CD8-positive, alpha-beta memory T cell (primary cell): ENCODE data around the gene OTUD5. TPM values are rescaled to one million over a fixed set of nuclear protein-coding genes. Genes with fewer than 3 reads are reported as not detected.

Experiments used
- CTCF ChIA-PET: fragments of 350-600 bp; sonication (Branson Sonifier 250); formaldehyde crosslinking; loops from one replicate; lab custom pipeline; 2021; ENCODE audit warnings: antibody characterized with exemption; lab: Charles Lee
- POLR2A ChIA-PET: fragments of 350-600 bp; sonication (Branson Sonifier 250); formaldehyde crosslinking; loops from one replicate; lab custom pipeline; 2021; ENCODE audit warnings: antibody characterized with exemption; lab: Charles Lee
- DNase-seq, 5 donors: peaks; one replicate each; pipeline versions ENCODE4 v3.0.0 to v3.0.0-alpha.2; 2020 to 2022; ENCODE audit warnings: mixed read lengths in 1 of 5
- H3K27ac ChIP-seq: one replicate; pipeline ENCODE4 v1.7.0; 2013; ENCODE audit warnings: low read depth, mild to moderate bottlenecking, low read length, moderate library complexity
- H3K27me3 ChIP-seq: 2 replicates; pipeline ENCODE4 v1.7.0; 2013; ENCODE audit warnings: low read length, mild to moderate bottlenecking; ENCODE audit not compliant: insufficient read depth, poor library complexity, severe bottlenecking
- H3K36me3 ChIP-seq: 2 replicates; pipeline ENCODE4 v1.7.0; 2013; ENCODE audit warnings: mild to moderate bottlenecking, low read length, moderate library complexity; ENCODE audit not compliant: insufficient read depth
- H3K4me1 ChIP-seq: 2 replicates; pipeline ENCODE4 v1.7.0; 2013; ENCODE audit warnings: mild to moderate bottlenecking, low read length, moderate library complexity; ENCODE audit not compliant: insufficient read depth
- H3K4me3 ChIP-seq: 2 replicates; pipeline ENCODE4 v1.7.0; 2013; ENCODE audit warnings: mild to moderate bottlenecking, low read length
- H3K9me3 ChIP-seq: 2 replicates; pipeline ENCODE4 v1.7.0; 2013; ENCODE audit warnings: mild to moderate bottlenecking, low read length
- H3K27ac Mint-ChIP-seq, 8 donors: one replicate each; pipeline ENCODE4 v1.8.0; 2020 to 2021; ENCODE audit warnings: mixed read lengths in 8 of 8, mild to moderate bottlenecking in 6 of 8, inconsistent platforms in 3 of 8, moderate library complexity in 3 of 8
- H3K27me3 Mint-ChIP-seq, 2 donors: one replicate each; pipeline ENCODE4 v1.8.0; 2020 to 2021; ENCODE audit warnings: mixed read lengths in 2 of 2, mild to moderate bottlenecking in 1 of 2, moderate library complexity in 1 of 2
- H3K36me3 Mint-ChIP-seq, 3 donors: one replicate each; pipeline ENCODE4 v1.8.0; 2020 to 2021; ENCODE audit warnings: mixed read lengths in 3 of 3, inconsistent platforms in 1 of 3, mild to moderate bottlenecking in 1 of 3
- H3K4me1 Mint-ChIP-seq, 3 donors: one replicate each; pipeline ENCODE4 v1.8.0; 2020 to 2021; ENCODE audit warnings: mixed read lengths in 3 of 3, inconsistent platforms in 1 of 3, mild to moderate bottlenecking in 1 of 3
- H3K4me3 Mint-ChIP-seq, 7 donors: one replicate each; pipeline ENCODE4 v1.8.0; 2020 to 2021; ENCODE audit warnings: mixed read lengths in 7 of 7, mild to moderate bottlenecking in 6 of 7, moderate library complexity in 4 of 7, inconsistent platforms in 2 of 7
- H3K9me3 Mint-ChIP-seq, 5 donors: one replicate each; pipeline ENCODE4 v1.8.0; 2020 to 2022; ENCODE audit warnings: mixed read lengths in 5 of 5, mild to moderate bottlenecking in 3 of 5, moderate library complexity in 2 of 5, inconsistent platforms in 1 of 5
- polyA plus RNA-seq: library from polyadenylated mRNA; unstranded; fragments of 300-500 nt; fragmentation: Illumina TruSeq; gene quantifications from one replicate; pipeline ENCODE4 v1.2.3, GENCODE V29; 2021
- total RNA-seq, 2 experiments: library from RNA; stranded (reverse); gene quantifications; one replicate each; pipeline ENCODE4 v1.2.3, GENCODE V29; 2021

OTUD5 gene
- total and polyA plus RNA-seq, 3 experiments from 2014 or later = 47.5 to 69.1 (median 67.3) TPM

DNA sequence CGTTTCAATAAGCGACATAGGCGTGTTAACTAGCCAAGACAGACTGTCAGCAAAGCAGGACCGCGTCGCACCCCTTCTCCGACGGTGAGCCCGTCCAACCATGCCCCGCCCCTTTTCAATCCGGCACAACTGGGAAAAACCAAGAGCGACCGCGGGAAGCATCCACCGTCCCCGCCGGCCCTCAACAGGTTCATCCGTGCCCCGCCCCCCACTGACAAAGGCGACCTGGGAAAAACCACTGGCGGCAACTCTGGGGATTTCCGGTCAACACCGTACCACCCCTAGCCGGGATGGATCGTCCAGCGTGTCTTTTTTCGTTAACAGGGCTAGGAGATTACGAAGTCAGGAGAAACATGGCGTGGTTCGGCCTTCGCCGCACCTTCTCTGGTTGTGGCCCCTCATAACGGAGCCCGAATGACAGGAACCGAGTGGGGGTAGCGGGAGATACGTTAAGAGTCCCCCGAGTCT lies 60.2 kb downstream of the OTUD5 start:
- H3K4me3 ChIP-seq = peak overlapping the region; percentile 91
- Mint-ChIP-seq H3K36me3 (peaks cover 0 to 48% (median 3%) of the 10 kb centered on the region in 3 donors), H3K9me3 (no peaks in the 10 kb centered on the region), H3K4me3 (peak overlapping the region; percentile 84 to 96 (median 89)), H3K27ac (peak overlapping the region; percentile 90 to 99 (median 95)), H3K4me1 (peaks cover 18 to 38% (median 27%) of the 10 kb centered on the region in 3 donors), H3K27me3 (peaks cover 0 to 2% of the 10 kb centered on the region in 2 donors)
- no peaks in the 10 kb centered on the region for H3K27me3 ChIP-seq
- DNase-seq = peak; percentile 48 to 76 (median 55)
- H3K9me3 ChIP-seq = no peaks in the 10 kb centered on the region
- peak overlapping the region; percentile 93 for H3K27ac ChIP-seq
- H3K4me1 ChIP-seq = peaks cover 26% of the 10 kb centered on the region
- ChIA-PET POLR2A (interaction anchor here (0.9 to 2.9 kb wide), 11 partner anchors 14 to 323 kb away, joined by 3 to 15 read pairs (median 4); partner anchors contain the start of genes HDAC6, OTUD5, RBM3 and SLC35A2), CTCF (interaction anchor here (1.3 to 1.7 kb wide), 3 partner anchors 19 to 96 kb away, joined by 3 to 7 read pairs (median 3); partner anchors contain the start of gene HDAC6)
- no peaks in the 10 kb centered on the region for H3K36me3 ChIP-seq

- peak overlapping the region; percentile 93 for H3K27ac ChIP-seq
These were observed 60.8 kb downstream of the OTUD5 start for GRCh38 chrX:48896611-48897011.

GRCh38 chrX:48894891-48895290 lies 62.5 kb downstream of the OTUD5 start:
- ChIA-PET POLR2A (no interaction called here), CTCF (interaction anchor here (0.6 kb wide), 2 partner anchors 8 to 186 kb away, joined by 3 read pairs; no protein-coding TSS in a partner anchor)
- no peaks in the 10 kb centered on the region for H3K27me3 ChIP-seq
- no peaks in the 10 kb centered on the region for H3K36me3 ChIP-seq
- peaks cover 29 to 52% (median 38%) of the 10 kb centered on the region in 3 donors for H3K4me1 Mint-ChIP-seq
- H3K9me3 ChIP-seq = no peaks in the 10 kb centered on the region
- H3K4me1 ChIP-seq = peaks cover 30% of the 10 kb centered on the region
- H3K4me3 ChIP-seq = no peak overlapping the region
- H3K27me3 Mint-ChIP-seq = peaks cover 0 to 3% of the 10 kb centered on the region in 2 donors
- peak overlapping the region in 2 of 7 donors; percentile 49 to 81 for H3K4me3 Mint-ChIP-seq
- H3K9me3 Mint-ChIP-seq = no peaks in the 10 kb centered on the region
- peak overlapping the region in 2 of 8 donors; percentile 64 to 80 for H3K27ac Mint-ChIP-seq
- H3K36me3 Mint-ChIP-seq = peaks cover 0 to 33% (median 0%) of the 10 kb centered on the region in 3 donors
- H3K27ac ChIP-seq = no peak overlapping the region
- DNase-seq = no peak

More at GRCh38 chrX:48896611-48897011, 60.8 kb downstream of the OTUD5 start:
- Mint-ChIP-seq H3K27ac (peak overlapping the region; percentile 90 to 99 (median 95)), H3K4me1 (peaks cover 24 to 42% (median 31%) of the 10 kb centered on the region in 3 donors), H3K9me3 (no peaks in the 10 kb centered on the region), H3K36me3 (peaks cover 0 to 42% (median 0%) of the 10 kb centered on the region in 3 donors), H3K27me3 (peaks cover 0 to 2% of the 10 kb centered on the region in 2 donors), H3K4me3 (peak overlapping the region; percentile 84 to 96 (median 89))
- peaks cover 30% of the 10 kb centered on the region for H3K4me1 ChIP-seq
- POLR2A ChIA-PET = interaction anchor here (0.9 to 2.9 kb wide), 4 partner anchors 15 to 214 kb away, joined by 3 to 15 read pairs (median 7); partner anchors contain the start of genes OTUD5 and SLC35A2
- H3K4me3 ChIP-seq = peak overlapping the region; percentile 91
- no peaks in the 10 kb centered on the region for H3K36me3 ChIP-seq
- DNase-seq = no peak
- H3K27me3 ChIP-seq = no peaks in the 10 kb centered on the region
- CTCF ChIA-PET = no interaction called here
- no peaks in the 10 kb centered on the region for H3K9me3 ChIP-seq

DNA sequence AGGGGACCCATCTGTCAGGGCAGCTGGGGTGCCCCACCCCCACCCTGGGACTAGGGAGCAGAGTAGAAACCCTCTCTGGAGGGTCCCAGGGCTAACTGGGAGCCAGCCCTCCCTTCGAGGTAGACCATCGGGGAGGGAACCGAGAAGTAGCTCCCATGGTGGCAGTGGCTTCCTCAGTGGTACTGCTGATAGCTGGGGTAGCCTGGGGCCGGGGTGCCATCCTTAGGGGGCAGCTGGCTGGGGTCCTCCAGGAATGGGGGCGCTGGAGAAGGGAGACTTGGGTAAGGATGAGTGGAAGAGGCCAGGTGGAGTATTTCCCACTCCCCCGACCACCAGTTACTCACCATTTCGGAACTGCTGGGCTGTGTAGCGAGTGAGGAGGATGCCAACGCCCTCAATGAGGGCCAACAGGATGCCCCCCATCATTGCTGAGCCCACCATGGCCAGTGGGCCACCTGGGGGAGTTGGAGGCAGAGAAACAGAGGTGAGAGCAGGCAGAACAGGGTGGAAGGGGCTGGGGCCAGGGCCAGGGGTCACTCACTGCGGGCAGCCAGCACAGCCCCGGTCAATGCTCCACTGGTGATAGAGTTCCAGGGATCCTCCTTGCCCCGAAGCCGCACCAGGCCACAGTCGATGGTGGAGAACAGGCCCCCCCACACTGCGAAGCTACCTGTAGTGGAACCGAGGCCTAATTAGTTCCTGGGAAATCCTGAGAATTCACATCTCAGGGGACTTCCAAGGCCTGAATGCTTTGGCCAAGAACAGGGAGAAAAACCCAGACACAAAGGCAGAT lies 63.7 kb downstream of the OTUD5 start:
- ChIA-PET POLR2A (no interaction called here), CTCF (no interaction called here)
- DNase-seq = no peak
- Histone ChIP-seq H3K9me3 (no peaks in the 10 kb centered on the region), H3K36me3 (no peaks in the 10 kb centered on the region), H3K4me3 (no peak overlapping the region), H3K27me3 (no peaks in the 10 kb centered on the region), H3K27ac (no peak overlapping the region), H3K4me1 (peaks cover 19% of the 10 kb centered on the region)
- Mint-ChIP-seq H3K9me3 (no peaks in the 10 kb centered on the region), H3K27me3 (peaks cover 0 to 5% of the 10 kb centered on the region in 2 donors), H3K36me3 (peaks cover 0 to 31% (median 0%) of the 10 kb centered on the region in 3 donors), H3K27ac (no peak overlapping the region), H3K4me3 (peak overlapping the region in 2 of 7 donors; percentile 65 to 75), H3K4me1 (peaks cover 29 to 43% (median 38%) of the 10 kb centered on the region in 3 donors)

- H3K9me3 Mint-ChIP-seq = no peaks in the 10 kb centered on the region
- ChIA-PET CTCF (interaction anchor here (2.7 to 3.2 kb wide), 2 partner anchors 19 to 53 kb away, joined by 10 to 21 read pairs; partner anchors contain the start of gene SLC35A2), POLR2A (no interaction called here)
- peaks cover 13% of the 10 kb centered on the region for H3K4me1 ChIP-seq
- H3K4me1 Mint-ChIP-seq = peaks cover 22 to 35% (median 32%) of the 10 kb centered on the region in 3 donors
- H3K27me3 Mint-ChIP-seq = peaks cover 0 to 5% of the 10 kb centered on the region in 2 donors
- no peak overlapping the region for H3K27ac Mint-ChIP-seq
- no peak for DNase-seq
- H3K27ac ChIP-seq = no peak overlapping the region
- peak overlapping the region in 1 of 7 donors; percentile 75 for H3K4me3 Mint-ChIP-seq
- no peaks in the 10 kb centered on the region for H3K36me3 ChIP-seq
- no peaks in the 10 kb centered on the region for H3K9me3 ChIP-seq
- H3K27me3 ChIP-seq = no peaks in the 10 kb centered on the region
- no peak overlapping the region for H3K4me3 ChIP-seq
- H3K36me3 Mint-ChIP-seq = peaks cover 0 to 28% (median 0%) of the 10 kb centered on the region in 3 donors
These were observed 64.5 kb downstream of the OTUD5 start for GRCh38 chrX:48892896-48893295.

DNA sequence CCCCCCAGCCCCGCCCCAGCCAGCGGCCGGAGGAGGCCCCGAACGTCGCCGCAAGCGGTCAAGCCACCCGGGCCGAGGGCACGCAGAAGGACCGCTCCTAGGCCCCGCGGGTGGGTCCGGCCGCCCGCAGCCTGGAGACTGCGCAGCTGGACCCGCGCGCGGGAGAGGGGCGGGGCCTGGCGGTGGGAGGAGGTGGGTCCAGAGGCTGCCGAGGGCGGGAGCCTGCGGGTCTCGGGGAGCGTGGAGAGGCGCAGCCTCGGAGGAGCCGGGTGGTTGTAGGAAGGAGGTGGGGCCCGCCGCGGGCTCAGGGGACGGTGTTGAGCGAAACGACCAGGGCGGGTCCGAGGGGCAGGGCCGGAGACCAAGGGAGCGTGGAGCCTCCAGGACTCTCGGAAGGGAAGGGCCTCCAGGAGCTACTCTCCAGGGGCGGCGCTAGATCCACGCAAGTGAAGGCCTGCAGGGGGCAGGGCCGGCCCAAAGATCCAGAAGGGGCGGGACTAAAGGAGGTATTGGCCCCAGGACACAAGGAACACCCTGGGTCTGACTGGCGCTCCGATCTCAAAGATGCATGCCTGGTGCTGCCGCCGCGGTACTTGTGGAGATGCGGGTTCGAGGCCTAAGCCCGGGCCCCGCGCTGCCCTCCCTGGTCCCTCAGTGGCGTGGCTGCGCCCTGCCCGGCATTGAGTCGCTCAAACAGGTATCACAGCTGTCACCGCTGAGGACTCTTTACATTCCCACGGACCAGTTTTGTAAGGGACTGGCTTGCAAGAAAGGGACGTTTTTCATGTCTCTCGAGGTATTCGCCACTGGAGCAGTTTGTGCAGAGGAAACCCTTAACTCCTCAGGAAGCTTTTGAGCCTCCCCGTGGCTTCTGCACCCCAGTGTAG lies 65.8 kb downstream of the OTUD5 start:
- Histone ChIP-seq H3K4me1 (peaks cover 11% of the 10 kb centered on the region), H3K9me3 (no peaks in the 10 kb centered on the region), H3K36me3 (no peaks in the 10 kb centered on the region), H3K27ac (peak overlapping the region; percentile 11), H3K4me3 (peak overlapping the region; percentile 49), H3K27me3 (no peaks in the 10 kb centered on the region)
- ChIA-PET CTCF (interaction anchor here (0.5 to 3.2 kb wide), 10 partner anchors 12 to 304 kb away, joined by 3 to 21 read pairs (median 4); partner anchors contain the start of gene SLC35A2), POLR2A (interaction anchor here (0.5 to 1.2 kb wide), 6 partner anchors 28 to 422 kb away, joined by 3 to 5 read pairs (median 4); partner anchors contain the start of gene HDAC6)
- Mint-ChIP-seq H3K27me3 (peaks cover 0 to 5% of the 10 kb centered on the region in 2 donors), H3K36me3 (peaks cover 0 to 20% (median 0%) of the 10 kb centered on the region in 3 donors), H3K4me3 (peak overlapping the region; percentile 73 to 97 (median 84)), H3K27ac (peak overlapping the region in 7 of 8 donors; percentile 17 to 92 (median 71)), H3K9me3 (no peaks in the 10 kb centered on the region), H3K4me1 (peaks cover 15 to 31% (median 26%) of the 10 kb centered on the region in 3 donors)
- peak; percentile 68 to 85 (median 73) for DNase-seq

GRCh38 chrX:48890934-48891401 lies 66.4 kb downstream of the OTUD5 start:
- Mint-ChIP-seq H3K4me1 (peaks cover 10 to 26% (median 22%) of the 10 kb centered on the region in 3 donors), H3K27ac (peak overlapping the region in 6 of 8 donors; percentile 58 to 99 (median 76)), H3K4me3 (peak overlapping the region; percentile 76 to 97 (median 85)), H3K27me3 (peaks cover 0 to 5% of the 10 kb centered on the region in 2 donors), H3K9me3 (no peaks in the 10 kb centered on the region), H3K36me3 (peaks cover 0 to 20% (median 0%) of the 10 kb centered on the region in 3 donors)
- H3K27me3 ChIP-seq = no peaks in the 10 kb centered on the region
- peak overlapping the region; percentile 49 for H3K4me3 ChIP-seq
- H3K9me3 ChIP-seq = no peaks in the 10 kb centered on the region
- peak in 1 of 5 donors; percentile 51 for DNase-seq
- no peaks in the 10 kb centered on the region for H3K36me3 ChIP-seq
- ChIA-PET POLR2A (interaction anchor here (0.6 to 1.2 kb wide), 5 partner anchors 29 to 90 kb away, joined by 3 to 5 read pairs (median 3); partner anchors contain the start of gene HDAC6), CTCF (interaction anchor here (0.5 to 3.2 kb wide), 10 partner anchors 12 to 304 kb away, joined by 3 to 21 read pairs (median 4); partner anchors contain the start of gene SLC35A2)
- no peak overlapping the region for H3K27ac ChIP-seq
- H3K4me1 ChIP-seq = peaks cover 5% of the 10 kb centered on the region
